Measurements from ENCODE around the gene DCTN2.

The DCTN2 gene

DNA sequence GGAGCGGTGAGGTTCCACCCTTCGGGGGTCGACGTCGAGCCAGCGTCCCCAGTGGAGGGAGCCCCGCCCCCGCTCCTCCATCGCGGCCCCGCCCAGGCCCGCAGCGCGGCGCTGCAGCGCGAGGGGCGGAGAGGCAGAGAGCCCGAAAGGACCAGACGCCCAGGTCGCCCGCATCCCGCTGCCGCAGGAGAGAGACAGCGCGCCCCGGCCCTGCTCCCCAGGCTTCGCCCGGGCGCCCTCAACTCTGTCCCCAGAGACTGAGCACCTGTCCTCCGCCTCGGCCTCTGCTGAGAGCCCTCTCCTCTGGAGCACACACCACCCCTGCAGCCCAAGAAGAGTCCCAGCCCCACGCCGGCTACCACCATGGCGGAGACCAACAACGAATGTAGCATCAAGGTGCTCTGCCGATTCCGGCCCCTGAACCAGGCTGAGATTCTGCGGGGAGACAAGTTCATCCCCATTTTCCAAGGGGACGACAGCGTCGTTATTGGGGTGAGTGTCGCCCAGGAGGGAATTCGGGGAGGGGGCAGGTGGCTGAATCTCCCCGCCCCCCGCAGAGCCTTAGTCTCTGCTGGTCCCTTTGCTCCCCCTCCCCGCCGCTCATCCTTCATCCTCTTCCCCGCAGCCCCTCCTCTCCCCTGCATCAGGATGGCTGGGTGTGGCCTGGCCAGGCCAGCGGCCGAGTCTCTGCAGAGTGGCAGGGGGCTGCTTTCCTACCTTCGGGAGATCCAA lies 3.1 kb upstream of the DCTN2 start, which contains the start of gene KIF5A:
TSS of gene KIF5A (plus strand) at position 136 of the 732 bp plus-strand sequence. CDS start at position 364, 228 bp downstream.
- peak; percentile 81 for DNase-seq (ENCODE audit: low spot score)

DNA sequence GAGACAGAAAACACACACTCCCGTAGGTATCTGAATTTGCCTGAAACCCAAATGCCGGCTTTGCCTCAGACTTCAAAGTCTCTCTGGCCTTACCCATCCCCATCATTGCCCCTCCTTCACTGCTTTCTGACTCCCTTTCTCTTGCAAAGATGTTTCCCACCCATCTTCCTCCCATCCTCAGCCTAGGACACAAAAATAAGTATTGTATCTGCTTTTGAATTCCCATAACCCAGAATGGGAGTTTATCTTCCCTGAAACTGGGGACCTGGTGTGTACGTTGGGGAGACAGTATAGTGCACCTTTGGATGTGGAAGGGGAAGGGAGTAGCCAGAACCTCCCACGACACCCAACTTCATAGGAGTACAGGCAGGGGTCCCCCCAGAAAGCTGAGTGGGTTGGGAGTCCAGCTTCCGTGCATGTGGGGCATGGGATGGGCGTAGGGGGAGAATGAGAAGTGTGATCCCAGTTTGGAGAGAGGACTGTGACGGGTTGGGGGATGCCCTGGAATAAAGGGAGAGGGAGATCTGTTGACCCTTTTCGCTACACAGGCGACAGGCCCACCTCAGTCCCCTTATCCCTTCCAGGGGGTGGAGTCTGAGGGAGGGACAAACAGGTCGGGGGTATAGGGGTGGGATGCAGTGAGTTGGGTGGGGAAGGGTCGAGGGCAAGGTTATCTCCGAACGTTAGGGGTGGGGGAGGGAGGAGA lies 2.4 kb upstream of the DCTN2 start:
- peak; percentile 19 for DNase-seq (ENCODE audit: low spot score)

DNA sequence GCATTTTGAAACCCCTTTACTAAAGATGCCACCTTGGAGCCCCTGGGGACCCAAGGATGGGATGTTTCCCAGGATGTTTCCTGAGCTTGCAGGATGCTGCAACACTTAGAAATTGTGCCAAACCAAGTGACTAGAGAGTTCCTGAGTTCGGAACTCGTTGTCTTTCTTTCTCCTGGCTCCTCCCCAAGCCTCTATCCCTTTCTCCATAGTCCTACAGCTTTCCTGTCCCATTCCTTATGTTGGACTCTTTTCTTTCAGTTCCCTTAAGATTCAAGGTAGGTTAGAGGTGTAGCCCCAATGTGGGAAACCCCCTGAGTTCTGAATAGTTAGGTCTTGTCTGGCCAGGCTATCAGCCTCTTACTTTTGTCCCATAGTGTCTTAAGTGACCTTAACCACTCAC lies 1.5 kb upstream of the DCTN2 start:
- no peak for DNase-seq (ENCODE audit: low spot score)

DNA sequence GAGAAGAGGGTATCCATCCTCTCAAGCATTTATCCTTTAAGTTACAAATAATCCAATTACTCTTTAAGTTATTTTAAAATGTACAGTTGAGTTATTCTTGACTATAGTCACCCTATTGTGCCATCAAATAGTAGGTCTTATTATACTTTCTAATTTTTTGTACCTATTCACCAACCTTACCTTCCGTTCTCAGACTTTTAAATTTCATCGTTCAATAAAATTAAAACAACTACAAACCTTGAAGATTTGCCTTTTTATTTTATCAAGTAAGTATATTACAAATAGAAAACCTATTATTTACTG lies 972 bp upstream of the DCTN2 start:
- DNase-seq (ENCODE audit: low spot score): no peak

DNA sequence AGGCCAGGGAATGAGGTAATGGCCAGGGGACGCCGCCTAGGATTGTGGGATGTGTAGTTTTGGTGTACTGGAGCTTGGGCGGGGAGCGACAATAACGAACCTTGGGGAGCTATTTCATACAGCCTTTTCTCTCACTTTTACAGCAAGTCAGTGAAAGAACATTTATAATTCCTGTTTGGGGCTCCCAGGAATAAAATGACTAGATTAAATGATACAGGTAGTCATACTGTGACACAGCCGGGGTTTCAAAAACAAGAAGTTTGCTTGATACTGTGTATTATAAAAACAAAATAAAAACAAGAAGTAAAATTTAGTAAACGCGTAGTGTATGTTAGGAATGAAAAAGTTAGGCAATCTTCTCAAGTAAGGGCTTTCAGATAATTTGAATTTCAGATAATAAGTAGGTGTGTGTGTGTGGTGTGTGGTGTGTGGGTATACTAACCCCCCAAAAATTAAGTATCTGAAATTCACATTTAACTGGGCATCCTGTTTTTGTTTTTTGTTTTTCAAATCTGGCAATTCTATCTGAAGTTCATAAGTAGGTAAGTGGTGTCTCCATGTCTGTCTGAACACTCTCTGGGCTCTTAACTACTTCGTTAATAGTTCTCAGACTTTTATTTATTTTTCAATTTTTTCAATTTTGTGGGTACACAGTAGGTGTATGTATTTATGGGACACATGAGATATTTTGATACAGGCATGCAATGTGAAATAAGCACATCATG lies 458 bp upstream of the DCTN2 start:
- no peak for DNase-seq (ENCODE audit: low spot score)

DNA sequence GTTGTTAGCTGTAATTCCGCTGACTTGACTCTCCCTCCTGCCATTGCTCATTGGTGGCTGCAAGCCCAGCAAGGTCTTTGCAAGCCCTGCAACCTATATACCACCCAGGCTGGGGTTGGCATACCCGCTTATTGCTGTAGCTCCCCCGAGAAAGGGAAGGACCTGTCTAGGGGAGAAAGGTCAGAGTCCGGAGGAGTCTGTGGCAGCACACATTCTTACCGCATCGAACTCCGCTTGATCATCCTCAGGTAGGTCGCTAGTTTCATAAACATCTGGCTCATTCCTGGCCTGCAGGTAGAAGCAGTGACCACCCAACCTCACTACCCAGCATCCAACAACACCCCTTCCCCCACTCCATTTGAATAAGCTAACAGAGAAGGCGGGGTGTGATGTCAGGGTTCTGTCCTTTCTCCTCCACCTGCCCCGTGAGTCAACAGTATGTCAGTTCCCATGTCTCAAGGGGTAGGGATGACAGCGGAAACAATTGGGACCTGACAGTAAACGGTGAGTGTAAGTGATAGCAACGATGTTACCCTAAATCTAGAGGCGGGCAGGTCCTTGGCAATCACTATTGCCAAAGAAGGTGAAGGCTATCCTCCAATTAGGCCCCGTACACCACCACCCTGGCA lies 1.1 kb downstream of the DCTN2 start:
- DNase-seq (ENCODE audit: low spot score): no peak

DNA sequence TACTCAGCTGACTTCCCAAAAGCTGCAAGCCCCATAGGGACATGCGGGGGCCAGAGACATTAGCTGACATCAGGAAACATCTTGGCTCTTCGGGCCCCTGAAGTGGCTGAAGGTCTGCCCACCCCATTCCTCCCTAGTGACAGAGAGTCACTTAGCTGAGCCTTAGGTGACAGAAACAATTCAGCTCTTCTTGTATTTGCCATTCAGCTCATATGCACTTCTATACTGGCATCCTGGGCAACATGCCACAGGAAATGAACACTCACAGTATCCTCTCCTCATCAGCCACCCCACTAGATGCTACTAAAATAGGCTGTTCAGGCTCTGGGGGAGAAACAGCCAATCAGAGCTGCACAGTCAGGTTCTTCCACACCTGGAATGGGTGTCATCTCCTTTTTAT lies 3.4 kb downstream of the DCTN2 start:
- DNase-seq (ENCODE audit: low spot score): no peak

DNA sequence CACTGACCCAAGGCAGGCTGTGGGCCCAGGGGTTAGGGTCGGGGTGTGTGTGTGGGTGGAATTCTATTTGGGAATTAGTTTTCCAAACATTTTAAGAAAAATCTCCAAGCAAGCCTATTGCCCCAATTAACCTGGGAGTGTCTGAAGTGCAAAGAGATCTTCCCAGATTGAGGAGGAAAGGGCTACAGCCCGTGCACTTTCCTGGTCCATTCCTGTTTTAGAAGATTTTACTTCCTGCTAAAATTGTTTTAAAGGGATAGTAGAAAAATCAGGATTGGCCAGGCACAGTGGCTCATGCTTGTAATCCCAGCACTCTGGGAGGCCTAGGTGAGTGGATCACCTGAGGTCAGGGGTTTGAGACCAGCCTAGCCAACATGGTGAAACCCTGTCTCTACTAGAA lies 5.3 kb downstream of the DCTN2 start:
- no peak for DNase-seq (ENCODE audit: low spot score)

DNA sequence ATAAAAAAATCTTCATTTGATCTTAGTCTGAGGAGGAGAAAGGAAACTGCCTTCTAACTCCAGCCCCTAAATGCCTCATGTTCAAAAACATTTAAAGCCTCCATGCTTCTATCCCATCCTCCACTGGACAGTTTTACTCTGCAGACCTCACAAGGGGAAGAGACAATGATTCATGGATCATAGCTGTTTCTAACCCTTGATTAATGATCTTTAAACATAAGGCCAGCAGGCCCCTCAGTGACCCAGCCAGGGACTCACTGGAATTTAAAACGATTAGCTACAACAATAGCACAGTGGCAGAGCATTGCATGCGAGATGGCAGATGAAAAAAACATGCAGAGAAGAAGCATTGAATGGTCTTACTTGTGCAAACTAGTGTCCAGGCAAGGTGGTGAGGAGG lies 6.0 kb downstream of the DCTN2 start:
- no peak for DNase-seq (ENCODE audit: low spot score)

DNA sequence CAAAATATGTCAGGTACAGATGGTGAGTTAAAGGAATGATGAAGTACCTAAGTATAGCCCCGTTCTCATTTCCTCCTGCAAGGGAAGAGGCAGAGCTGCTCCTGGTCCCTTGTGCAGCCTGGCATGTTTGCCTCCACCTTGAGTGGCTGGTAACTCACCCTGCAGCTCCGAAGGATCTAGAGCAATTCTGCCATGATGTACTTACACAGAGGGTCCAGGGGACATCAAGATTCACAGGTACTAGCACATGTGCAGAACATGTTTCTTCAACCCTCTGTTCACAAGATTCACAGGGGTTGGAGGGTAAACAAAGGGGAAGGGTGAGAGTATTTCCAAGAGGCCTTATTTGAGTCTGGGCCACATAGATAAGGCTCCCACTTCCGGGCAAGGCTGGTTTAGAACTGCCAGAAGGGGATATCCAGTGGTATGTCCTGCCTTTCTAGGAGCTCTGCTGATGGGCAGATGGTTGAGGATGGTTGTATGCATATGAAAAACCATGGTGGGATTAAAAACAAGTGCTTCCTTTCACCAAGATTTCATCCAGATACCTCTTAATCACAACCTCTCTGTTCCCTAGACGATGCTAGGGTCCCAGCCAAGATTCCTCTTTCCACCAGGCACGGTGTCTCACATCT lies 7.7 kb downstream of the DCTN2 start:
- DNase-seq (ENCODE audit: low spot score): no peak

DNA sequence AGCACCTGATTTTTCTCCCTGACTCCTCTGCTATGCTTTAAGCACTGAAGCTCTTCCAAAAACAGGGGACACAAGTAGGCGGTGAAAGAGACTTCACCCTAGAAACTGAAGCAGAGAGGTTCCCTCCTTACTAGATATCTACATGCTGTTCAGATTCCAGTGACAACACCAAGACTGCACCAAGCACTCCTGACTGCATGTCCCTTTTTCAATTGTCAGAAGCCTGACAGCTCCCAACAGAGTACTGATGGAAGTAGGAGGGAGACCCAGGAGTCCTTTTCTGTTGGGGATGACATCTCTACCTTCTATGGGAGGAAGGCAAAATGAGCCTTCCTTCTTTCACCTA lies 10.4 kb downstream of the DCTN2 start:
- DNase-seq (ENCODE audit: low spot score): no peak

DNA sequence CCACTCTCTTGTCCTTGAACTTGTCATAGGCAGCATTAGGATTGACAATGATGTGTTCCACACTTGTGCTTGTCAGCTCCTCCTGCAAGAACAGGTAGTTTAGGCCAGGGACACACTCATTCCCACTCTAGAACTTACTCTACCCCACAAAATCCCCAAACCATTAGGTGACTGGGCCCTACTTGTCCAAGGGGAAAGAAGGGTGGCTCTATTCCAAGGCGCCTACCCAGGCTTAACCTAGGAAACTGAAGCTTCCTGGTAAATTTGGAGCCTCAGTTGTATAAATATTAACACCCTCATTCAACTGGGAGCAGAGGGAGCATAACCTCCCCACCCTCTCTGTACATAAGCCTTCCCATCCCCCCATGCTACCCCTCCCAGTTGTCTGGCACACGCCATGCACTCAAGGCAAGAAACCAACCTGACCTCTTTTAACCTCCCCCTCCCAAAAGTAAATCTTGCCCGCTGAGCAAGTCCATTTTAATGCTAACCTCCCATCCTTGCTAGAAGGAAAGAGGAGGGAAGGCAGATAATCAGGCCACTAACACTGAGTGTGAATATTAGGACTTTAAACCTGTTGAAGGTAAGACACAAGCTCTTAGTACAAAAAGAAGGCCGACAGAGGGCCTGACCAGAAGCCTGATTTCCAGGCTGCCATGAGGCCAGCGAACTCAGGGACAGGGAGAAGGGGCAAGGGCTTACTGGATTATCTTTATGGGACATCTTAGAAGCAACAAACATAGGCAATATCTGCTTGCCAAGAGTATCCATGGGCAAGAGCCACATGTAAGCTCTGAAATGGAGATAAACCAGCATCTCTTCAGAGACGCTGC lies 11.0 kb downstream of the DCTN2 start:
- DNase-seq (ENCODE audit: low spot score): no peak

DNA sequence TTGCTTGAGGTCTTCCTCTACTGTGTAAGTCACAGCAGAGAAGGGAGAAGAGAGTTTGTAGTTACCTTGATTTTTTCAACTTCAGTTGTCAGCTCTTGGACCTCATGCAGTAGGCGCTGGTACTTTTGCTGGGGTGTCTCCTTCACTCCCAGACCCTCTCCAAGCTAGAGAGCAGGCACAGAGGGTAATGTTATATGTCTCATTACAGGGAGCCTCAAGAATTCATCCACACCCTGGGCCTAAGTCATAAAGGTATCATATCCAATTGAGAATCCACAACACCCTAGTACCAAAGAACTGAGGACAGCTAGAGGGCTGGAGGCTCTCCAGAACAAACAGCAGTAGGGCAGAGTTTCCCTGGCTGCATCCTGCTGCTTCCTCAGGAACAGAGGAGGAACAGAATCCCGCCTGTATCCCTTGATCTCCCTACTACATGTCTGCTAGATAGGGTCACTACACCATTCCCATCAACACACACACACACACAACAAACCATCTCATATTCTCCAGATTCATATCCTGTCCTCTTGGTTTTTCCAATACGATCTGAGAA lies 11.9 kb downstream of the DCTN2 start:
- no peak for DNase-seq (ENCODE audit: low spot score)

DNA sequence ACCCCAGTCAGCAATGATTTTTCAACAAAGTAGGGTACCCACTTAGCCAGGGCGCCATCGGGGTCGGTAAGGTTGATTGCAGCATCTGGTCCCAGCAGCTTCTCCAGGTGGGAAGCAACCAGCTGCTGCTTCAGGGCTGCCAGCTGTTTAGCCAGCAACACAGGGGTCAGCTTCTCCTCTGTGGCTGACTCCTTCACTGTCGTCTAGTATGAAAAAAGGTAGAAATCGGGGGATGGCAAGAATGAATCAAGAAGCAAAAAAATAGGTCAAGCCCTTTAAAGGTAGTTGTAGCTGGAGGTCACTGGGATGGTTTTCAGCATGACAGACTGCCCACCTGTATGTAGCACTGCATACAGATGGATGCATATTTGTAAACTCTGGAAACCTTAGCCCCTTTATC lies 12.7 kb downstream of the DCTN2 start:
- DNase-seq (ENCODE audit: low spot score): no peak

DNA sequence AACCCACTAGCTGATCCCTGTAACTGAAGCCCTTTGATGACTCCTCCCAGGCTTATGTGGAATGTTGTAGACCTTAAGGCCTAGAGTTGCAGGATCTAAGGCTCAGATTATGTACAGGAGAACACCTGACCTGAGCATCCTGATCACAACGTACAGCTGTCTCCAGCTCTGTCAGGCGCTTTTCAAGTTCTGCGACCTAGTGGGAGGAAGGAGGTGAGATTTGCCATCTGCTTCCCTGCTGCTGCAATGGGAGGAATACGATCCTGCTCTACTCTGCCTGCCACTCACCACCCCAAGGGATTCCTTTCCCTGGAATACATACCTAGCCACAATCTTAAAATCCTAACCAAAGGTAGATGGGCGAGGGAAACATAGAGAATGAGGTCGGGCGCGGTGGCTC lies 13.9 kb downstream of the DCTN2 start:
- DNase-seq (ENCODE audit: low spot score): no peak

DNA sequence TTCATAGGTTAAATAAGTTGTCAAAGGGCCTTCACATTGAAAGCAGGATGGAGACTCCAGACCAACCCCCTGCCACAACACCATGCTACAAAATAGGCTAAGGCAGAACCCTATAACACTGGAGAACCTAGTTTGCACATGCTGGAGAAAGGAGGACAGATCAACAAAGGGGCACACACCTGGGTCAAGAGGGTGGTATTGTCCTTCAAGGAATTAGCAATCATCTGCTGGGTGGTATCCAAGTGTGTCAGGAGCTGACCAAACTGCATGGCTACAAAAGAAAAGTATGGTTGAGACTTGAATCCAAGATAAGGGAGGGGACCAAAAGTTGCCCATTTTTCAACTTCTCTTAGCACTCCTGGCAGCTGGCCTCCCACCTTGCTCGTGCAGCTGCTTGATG lies 15.2 kb downstream of the DCTN2 start:
- no peak for DNase-seq (ENCODE audit: low spot score)

DNA sequence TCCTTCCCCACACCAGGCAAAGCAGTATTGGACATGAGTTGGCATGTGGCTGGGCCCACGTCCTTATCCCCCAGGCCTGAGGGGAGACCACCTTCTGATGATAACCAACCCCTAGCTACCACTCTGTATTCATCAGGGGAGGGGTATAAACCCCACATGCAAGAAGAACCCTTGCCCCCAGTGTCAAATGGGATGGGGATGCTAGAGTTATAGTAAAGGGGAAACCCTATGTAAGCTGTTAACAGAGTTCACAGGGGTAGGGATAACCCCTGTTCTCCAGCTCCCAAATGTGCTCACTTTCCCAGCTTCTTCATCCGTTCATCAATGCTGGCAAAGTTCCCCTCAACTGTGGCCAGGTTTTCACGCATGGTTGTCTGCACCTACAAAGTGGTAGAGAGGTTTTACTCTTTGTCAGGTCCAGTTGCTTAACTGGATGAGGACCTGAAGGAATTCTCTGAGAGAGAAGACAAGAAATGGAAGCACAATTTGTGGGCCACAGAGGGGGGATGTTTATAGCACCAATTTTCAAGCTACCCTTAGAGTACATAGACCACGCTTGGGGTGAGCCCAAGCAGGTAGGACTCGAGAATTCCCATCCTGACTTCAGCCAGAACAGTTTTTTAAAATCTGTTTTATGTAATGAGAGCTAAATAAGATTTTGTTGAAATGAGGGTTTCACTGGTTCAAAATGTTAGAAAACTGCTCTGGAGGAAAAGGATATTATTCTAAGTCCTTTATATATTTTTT lies 16.4 kb downstream of the DCTN2 start:
- no peak for DNase-seq (ENCODE audit: low spot score)

DNA sequence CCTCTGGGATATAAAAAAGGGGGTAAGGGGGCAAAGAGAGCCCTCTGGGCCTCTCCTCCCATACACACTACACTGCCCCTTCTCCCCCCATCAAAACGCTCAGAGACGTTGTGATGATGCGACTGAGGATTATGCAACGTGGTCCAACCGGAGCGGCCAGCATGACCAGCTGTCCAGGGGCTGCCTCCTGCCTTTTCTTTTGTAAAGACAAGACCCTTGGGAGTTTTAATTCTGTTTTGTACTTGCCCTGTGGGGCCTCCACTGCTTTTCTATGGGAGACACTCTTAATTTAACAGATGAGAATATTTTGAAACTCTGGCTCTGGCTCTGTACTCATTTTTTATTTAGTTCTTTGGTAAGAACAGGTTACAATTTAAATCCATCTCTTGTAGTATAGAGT lies 17.2 kb downstream of the DCTN2 start:
- DNase-seq (ENCODE audit: low spot score): no peak

DNA sequence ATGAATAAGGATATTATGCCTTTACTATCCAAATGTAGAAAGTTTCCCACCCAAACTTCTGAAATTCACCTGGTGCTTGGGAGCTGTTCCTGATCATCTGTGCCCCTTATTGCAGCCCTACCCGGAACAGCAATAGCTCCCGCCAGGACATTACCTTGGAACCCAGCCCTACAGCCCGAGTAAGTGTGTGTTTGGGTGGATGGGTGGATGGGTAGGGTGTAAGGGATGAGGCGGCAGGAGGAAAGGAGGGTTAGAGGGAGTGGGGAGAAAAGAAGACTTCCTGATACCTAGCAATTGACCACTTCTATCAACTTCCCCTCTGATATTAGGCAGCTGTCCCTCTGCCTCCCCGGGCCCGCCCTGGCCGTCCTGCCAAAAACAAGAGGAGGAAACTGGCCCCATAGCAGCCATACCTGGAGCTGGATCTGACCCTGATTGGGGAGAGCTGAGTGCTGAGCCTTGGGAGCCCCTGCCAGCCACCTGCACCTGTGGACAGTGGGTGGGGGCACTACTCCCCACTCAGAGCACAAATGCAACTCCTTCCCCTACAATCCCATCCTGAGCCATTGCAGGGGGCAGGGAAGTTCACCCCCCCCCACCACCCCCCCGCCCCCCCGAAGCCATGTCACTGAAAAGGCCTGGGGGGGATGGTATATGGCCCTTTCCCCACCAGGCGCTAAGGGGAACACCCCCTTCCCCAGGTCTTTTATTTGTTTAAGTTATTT lies 18.0 kb downstream of the DCTN2 start:
- no peak for DNase-seq (ENCODE audit: low spot score)

DNA sequence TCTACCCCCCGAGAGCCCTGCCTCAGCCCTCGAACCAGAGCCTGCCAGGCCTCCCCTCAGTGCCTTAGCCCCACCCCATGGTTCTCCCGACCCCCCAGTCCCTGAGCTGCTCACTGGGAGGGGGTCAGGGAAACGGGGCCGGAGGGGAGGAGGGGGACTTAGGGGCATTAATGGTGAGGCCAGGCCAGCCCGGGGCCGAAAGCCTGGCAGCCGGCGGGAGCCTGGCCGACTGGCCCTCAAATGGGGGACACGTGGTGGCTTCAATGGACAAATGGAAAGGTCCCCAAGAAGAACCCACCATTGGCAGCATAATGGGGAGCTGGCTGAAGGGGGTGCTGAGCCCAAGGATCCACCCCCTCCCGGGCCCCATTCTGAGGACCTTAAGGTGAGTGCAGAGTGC lies 18.8 kb downstream of the DCTN2 start:
- no peak for DNase-seq (ENCODE audit: low spot score)
